ENCODE results near the gene ZNF280A.

Gene ZNF280A

DNA sequence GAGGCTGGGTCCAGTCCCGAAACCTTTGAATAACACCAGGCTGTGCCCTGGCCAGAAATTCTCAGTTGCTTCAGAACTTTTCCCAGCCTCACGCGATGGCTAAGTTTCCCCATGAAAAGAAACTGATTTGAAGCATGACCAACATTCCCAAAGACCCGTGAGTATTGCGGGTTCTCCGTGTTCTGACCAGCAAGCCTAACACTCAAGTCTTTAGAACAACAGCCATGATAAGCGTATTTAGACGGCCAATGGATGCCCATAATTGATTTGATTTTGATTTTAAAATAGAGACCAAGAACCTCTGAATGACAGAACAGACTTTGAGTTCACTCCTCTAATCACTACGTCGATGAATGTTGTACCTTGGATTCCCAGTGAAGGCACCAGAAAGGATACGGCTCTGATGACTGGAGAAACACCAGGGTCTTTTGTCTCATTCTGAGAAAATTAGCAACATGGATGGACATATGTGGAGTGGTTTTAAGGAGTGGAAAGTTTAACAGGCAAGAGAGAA lies 55.5 kb downstream of the ZNF280A start:
- Mint-ChIP-seq H3K36me3 (ENCODE audit: low read depth) (no peaks in the 10 kb centered on the region), H3K4me3 (no peak overlapping the region), H3K4me1 (no peaks in the 10 kb centered on the region), H3K27ac (no peak overlapping the region), H3K27me3 (ENCODE audit: low read depth) (peaks cover 39% of the 10 kb centered on the region), H3K9me3 (peaks cover 27% of the 10 kb centered on the region)
- TF ChIP-seq, protein P1, sequence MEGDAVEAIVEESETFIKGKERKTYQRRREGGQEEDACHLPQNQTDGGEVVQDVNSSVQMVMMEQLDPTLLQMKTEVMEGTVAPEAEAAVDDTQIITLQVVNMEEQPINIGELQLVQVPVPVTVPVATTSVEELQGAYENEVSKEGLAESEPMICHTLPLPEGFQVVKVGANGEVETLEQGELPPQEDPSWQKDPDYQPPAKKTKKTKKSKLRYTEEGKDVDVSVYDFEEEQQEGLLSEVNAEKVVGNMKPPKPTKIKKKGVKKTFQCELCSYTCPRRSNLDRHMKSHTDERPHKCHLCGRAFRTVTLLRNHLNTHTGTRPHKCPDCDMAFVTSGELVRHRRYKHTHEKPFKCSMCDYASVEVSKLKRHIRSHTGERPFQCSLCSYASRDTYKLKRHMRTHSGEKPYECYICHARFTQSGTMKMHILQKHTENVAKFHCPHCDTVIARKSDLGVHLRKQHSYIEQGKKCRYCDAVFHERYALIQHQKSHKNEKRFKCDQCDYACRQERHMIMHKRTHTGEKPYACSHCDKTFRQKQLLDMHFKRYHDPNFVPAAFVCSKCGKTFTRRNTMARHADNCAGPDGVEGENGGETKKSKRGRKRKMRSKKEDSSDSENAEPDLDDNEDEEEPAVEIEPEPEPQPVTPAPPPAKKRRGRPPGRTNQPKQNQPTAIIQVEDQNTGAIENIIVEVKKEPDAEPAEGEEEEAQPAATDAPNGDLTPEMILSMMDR (IDR thresholded peaks at IDR 0.05; ENCODE audit: unreplicated experiment in 3 of 3), result no peak

DNA sequence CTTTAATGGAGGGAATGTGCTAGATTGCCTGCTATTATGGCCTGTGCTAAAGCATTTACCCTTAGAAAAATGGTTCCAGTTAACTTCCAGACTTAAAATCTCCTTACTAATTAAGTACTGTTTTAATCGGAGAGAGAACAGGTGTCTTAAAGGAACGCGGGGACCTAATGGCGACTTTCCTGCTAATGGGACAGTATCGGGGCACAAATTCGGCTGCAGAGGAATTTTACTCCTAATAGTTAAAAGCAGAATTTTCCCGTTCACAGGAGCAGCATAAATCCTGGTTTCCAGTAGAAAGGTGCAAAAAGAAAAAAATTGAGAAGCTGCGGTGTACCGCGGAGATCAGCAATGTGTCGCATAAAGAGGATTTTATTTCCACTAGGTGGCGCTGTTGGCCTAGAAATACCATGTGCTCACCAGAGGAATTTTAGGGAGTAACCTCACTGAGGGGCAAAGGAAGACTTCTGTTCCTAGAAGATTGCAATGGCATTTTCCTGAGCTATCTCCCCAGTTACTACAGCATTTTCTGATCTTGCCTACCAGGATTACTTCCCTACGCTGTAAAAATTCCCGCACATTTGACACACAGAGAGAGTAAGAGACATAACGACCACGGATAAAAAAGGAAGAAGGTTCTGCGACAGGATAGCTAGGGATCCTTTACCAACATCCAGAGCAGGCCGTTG lies 56.1 kb downstream of the ZNF280A start:
- Mint-ChIP-seq H3K4me3 (no peak overlapping the region), H3K27ac (no peak overlapping the region), H3K36me3 (ENCODE audit: low read depth) (no peaks in the 10 kb centered on the region), H3K27me3 (ENCODE audit: low read depth) (peaks cover 39% of the 10 kb centered on the region), H3K4me1 (no peaks in the 10 kb centered on the region), H3K9me3 (peaks cover 27% of the 10 kb centered on the region)
- TF ChIP-seq, protein P1 (IDR thresholded peaks at IDR 0.05; ENCODE audit: unreplicated experiment in 3 of 3), result peak; percentile 82 to 87 (median 84)

All from nephron (organoid).